NCI-H2029 treated with DMSO at 0.1 percent for 48 hours (cell line): ENCODE measurements around the gene NEDD4L.

ENCODE experiments used
- DNase-seq: peaks from one replicate; lab custom pipeline; 2025; lab: John Stamatoyannopoulos, UW

NEDD4L gene

DNA sequence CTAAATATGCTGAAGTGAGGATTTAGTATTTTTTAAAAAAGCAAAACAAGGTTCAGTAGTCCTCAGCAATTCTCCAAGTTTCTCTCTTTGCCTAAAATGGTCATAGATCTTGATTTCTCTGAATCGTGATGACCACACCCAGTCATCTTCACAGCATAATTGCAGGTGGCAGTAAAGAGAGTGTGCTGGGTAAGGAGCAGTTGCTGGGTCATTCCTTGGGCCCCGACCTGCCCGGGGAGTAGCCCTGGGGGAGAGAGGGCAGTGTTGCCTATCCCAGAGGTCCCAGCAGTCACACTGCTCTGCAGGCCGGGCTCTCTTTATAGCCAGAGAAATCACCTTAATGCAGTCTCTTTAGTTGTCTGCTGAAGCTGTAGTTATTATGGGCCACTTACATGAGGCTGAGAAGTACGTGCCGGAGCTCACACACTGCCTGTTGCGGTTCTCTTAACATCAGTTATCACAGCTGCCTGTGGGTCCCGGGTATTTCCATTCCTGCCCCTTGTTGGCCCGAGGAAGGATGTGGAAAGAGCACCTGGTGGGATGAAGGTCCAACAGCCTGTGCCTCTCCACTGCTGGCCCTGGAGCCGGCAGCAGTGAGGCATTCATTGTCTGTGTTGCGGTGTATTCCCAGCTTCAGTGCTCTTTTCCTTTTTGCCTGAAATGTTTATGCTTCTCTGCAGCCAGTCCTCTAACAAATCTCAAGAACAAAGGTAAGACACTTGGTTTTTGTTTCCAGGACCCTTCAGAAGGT lies 354.8 kb downstream of the NEDD4L start:
- no peak for DNase-seq

DNA sequence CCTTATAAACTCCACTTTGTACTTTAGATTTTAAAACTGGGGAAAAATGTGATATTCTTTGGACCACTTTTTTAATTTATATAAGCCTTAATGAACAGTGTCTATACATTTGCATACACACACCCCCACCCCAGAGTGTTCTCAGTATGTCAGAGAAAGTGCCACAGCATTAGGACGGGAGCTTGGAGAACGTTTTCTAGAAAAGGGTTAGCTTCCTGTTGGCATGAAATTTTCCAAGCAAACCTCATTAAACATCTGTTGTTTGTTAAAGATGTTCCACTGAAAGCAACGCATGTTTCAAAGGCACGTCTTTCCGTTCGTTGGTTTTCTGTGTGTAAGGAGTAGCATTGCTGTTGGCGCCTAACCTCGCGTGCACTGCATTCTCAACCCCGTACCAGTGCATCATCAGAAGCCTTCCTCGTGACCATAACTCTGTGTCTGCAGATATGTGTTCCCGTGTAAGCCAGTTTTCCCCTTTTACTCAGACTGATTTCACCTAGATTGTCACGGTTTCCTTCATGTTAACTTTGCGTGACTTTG lies 356.4 kb downstream of the NEDD4L start:
- no peak for DNase-seq

DNA sequence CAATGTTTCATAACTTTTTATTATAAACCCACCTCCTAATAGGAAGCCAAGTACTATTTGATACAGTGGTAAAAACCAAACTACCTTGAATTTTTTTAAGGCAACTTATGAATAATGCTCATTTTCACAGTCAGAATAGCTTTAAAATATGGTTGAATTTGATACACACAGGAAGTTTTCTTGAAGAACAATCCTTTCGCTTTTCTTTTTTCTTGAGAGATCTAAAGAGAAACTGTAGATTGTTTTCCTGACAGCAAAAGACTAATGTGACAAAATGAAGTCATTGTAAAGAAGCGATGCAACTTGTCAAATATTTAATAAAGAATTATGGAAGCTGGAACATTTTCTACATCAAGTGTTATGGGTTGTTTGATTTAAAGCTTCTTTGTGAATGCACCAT lies 357.2 kb downstream of the NEDD4L start:
- DNase-seq: no peak

DNA sequence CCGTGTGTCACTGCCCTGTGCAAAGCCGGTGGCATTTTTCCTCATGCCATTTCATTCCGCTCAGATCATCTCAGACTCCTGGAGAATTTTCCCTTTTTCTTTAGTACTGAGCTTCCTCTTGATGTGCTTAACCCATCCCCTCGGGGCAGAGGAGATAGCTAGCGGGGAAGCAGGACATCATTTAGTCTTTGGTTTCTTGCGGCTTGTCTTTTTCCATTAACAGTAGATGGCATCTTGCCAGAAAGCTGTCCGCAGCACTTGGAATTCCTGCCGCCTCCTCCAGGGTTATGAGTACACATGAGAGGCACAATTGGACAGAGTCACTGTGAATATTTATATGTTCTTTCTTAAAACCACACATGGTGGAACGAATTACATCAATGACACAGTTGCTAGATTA lies 358.2 kb downstream of the NEDD4L start:
- no peak for DNase-seq

DNA sequence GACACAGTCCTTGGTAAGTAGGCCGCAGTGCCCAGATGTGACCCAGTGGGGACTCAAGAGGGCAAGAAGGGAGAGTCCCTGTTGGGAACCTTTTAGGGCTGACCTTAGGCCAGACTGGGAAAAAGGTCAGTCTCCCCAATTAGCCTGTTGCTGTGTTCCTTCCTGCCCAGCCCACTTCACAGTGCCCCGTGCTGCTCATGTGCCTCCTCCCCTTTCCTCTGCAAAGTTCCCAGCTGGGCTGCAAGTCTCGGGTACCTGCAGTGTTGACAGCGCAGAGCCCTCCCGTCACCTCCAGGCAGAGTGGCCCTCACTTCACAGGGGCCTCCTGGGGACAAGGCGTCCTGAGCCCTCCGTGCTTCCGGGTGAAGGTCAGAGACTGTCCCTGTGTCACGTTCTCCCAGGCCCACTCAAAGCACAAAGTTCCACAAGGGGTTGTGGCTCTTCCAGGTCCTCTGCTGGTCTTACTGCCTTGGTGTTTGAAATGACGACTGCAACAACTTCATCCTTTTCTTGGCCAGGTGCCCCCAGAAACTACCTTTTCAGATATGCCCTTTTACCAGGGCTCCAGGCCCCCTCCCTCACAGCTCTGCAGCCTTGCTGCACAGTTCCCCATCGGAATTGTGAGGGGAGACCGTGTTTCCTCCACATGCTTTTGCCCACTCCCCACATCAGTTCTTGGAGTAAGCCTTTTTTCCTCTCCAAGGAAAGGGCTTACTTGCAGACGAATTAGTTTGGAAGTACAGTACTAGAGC lies 359.1 kb downstream of the NEDD4L start:
- DNase-seq: no peak

DNA sequence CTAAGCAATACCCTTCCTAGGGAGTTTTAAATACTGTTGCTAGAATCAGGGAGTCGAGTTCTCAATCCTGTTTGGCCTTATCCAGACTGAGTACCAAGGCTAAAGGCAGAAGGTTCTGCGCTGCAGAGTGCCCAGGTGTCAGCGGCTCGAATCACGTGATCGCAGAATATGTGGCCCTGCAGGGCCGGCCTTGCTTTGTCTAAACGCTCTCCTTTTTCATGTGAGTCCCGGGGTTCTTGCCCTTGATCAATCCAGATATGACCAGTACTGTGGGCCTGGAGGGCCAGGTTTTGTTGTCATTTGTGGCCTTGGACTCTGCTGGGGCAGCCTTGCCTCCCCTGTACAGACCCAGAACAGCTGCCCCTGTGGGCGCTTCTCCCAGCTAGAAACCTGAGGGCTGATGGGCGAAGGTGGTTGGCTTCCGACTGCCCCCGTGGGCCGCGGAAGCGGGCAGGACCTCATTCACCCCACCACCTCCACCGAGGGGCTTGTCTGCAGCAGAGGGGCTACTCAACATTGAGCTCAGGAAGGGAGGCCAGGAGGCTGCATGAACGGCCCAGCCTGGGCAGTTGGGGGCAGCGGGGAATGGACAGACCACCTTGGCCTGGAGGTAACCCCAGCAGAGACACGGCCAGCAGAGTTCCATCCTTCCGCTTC lies 359.9 kb downstream of the NEDD4L start:
- no peak for DNase-seq

DNA sequence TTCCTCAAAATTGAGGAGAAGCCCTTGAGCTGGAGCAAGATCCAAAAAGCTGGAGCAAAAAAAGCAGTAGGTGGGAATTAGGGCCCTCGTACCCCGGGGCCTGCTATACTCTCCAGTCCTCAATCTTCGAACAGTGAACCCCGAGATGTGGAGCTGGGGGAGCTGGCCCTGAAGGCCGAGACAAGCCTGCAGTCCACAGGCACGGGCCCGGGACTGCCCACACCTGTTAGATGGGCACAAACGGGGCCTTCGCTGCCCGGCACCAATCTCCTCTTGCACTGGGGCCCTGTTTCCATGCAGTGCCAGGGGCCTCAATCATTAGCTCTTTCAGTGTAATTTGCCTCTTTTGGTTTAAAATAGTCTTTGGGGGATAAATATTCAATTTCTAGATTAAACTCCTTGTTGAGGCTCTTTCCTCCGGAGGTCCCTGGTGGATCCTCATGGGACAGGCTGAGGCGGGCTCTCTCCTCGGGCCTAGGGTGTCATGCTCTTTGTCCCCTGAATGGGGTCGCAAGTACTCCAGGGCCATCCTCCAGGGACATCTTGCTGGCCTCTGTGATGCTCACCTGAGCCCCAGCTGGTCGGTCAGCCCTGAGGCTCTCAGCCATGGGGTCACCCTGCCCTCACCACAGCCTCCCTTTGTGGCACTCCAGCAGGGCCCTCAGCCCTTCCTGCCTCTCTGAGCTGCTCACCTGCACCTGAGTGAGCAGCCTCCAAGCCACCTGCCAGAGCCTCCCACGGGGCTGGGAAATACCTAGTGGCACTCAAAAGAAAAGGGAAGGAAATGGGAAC lies 361.3 kb downstream of the NEDD4L start:
- no peak for DNase-seq

DNA sequence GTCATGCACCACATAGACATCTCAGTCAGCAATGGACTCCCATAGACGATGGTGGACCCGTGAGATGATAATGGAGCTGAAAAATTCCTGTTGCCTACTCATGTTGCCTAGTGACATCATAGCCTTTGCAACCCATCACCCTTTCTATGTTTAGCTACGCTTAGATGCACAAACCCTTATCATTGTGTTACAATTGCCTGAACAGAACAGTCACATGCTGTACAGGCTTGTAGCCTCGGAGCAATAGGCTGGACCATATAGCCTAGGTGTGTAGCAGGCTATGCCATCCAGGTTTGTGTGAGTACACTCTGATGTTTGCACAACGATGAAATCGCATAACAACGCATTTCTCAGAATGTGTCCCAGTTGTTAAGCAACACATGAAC lies 363.2 kb downstream of the NEDD4L start:
- no peak for DNase-seq

DNA sequence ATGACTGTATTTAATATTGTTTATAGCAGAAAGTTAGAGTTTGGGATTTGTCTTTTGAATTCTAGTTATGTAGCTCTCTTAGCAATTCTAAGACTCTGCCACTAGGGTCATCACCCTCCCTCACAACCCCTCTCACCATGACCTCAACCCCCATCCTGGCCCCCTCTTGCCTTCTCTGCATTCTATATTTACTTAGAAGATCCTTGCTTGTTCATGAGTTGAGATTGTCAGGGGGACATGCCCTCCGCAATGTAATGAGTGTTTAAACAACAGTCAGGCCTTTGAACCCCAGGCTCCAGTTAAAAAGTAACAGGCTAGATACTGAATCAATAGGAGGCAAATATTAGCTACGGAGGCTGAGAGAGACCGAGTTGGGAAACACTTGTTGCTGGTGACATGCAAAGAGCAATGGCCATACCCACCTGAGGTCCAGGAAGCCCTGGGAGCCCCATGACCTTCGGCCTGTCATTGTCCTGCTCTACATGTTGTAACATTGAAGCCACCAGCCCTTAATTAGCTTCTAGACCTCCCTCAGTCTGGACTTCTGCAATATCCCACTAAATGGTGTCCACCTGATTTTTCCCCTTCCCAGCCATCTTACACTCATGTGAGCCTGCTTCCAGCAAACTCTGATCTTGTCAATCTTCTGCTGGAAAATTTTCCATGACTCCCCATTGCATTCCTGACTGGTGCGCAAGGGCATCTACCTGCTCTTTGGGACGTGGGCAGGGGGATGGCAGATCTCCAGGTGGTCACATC lies 363.8 kb downstream of the NEDD4L start:
- no peak for DNase-seq

DNA sequence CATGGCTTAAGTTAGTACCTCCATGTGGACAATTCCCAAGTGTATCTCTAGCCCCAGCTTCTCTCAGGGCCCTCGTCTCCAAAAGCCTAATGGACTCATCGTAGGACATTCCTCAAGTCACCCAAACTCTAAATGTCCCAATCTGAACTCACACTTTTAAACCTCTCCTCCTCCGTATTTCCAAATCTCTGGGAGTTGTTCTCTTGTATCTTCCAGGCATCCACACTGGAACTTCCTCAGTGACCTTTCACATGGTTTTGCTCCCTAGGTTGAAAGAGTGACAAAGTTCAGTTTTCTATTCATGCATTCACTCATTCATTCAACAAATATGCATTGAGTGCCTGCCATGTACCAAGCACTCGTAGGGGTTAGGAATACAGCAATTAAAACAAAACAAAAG lies 364.6 kb downstream of the NEDD4L start:
- DNase-seq: no peak

DNA sequence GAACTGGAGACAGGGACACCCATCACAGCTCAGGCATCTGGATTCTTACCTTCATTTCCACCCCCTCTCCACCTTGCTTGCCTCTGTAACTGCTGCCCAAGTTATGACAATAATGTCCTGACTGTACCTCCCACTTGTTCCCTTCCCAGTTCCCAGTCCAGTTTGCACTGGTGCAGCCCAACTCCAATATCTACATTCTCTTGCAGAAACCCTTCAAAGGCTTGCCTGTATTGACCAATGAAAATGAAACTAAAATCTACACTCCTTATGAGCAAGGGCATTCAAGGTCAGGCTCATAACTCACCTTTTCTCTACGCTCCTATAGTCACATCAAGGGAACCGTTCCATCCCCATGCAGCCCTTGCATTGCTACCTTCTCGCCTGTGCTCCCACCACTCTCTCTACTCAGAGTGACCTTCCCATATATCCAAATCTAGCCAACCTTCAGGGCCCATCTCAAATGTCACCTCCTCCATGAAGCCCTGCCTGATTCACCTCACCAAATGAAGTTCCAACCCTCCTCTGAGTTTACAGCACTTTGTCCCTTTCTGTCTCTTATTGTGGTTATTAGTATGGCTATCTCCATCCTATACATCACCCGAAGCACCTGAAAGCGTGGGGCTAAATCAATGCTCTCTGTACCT lies 365.9 kb downstream of the NEDD4L start:
- DNase-seq: no peak

DNA sequence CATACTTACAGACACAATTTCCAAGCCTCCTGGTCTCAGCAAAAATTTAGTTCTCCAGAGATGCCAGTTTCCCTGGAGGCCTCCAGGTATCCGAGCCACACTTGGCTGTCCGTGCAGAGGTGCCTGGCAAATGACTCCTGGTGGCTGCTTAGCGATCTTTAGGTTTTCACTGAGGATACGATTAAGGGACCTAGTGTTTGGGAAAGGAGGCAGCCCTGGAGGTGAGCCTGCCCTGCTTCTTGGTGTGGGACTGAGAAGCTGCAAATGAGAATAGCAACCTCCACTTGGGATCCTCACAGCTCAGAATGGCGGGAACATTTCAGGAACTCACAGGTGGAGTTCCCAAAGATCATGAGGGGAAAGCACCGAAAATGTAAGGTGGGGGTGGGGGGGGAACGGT lies 367.3 kb downstream of the NEDD4L start:
- DNase-seq: no peak

DNA sequence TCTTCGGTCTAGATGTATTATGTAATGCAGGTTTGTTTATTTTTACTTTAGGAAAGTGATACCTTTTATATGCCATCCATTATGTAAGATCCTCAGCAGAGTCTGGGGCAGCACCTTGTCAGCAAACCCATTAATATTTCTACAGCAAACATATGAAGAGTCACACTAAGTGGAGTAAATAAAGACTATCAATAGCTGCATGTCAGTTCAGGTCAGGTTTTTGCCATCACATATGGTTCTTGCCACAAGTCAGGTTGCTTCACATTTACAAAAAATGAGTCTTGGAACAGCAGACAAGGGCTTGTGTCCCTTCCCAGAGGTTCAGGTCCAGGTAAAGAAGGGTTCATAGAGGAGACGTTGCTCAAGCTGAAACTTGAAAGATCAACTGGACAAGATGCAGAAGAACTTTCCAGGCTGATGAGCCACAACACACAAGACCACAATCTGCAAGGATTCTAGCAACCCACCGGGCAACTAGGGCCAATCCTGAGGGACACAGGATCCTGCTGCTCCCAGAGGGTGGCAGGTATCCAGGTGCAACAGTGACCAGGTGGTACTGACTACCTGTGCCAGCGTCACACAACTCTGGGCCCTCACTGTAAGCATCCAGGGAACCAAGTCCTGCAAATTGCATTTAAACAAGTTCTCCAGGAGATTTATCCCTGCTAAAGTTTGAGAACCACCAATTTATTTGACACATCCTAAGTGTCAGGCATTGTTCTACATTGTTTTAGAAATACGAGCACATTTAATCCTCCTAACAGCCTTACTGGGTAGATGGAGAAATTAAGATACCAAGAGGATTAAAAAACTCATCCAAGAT lies 369.0 kb downstream of the NEDD4L start:
- DNase-seq: no peak

DNA sequence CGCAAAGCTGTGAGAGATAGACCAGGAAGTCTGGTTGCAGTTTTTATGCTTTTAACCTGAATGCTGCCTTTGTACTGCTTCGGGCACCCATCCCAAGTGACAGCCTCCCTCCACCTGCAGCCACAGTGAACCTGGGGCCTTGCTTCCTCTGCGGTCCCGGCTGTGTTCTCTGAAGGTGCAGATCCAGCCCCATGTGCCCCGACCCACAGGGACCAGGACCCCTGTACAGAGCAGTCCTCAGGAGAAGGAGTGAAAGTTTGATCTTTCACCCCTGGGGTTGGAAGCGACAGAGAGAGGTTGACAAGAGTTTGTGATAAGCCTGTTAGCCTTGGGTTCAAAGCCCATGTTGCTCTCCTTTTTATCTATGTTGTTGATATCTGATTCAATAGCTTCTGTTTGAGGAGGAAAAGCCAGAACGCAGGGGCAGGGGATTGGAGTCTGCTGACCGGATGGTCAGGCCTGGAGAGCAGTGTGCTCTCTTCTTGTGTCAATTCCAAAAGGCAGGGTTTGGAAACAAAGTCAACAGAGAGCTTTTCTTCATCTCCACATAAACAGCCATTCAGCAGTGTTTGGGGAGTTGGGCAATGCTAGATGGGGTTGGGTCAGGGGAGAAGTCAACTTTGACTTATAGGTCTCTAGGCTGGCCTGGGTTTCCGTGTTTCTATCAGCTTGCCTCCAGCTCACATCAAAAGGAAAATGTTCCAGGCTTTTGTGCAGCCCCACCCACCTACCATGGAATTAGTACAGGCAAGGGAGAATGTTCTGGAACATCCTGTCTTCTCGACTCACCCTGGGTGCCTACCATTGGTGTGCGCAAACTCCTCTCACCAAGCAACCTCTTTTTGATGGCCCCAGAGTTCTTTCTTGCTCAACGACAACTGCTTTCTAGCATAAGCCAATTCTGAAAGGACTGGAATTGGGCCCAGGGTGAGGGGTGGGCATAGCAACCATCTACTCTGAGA lies 369.9 kb downstream of the NEDD4L start:
- DNase-seq: no peak

DNA sequence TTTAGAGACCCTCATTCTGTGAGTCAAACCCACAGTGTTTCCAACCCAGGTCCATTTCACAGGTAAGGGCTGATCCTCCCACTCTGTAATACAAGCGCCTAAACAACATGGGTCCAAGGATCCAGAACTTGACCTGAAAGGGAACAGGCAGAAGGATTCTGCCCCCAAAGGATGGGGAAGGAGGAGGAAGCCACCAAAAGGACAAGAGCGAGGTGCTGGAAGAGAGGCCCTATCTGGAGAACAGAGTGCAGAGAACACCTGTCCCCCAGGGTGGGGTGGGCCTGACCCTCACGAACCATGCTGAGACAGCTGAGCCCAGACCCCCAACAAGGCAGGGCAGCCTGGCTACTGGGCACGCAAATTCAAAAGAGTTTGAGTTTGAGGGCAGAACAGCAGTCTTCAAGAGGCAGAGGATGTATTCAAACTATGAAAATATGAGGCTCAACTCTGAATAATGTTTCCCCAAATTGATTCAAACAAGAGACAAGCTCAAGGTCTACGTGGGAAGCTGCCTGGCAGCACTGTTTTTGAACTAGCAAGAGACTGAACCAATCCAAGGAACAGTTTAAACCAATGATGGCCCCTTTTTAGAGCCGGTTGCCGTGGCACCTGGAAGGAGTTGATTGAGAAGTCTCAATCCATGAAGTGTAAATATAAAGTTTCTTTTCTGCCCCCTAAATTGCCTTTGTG lies 372.1 kb downstream of the NEDD4L start:
- DNase-seq: no peak

DNA sequence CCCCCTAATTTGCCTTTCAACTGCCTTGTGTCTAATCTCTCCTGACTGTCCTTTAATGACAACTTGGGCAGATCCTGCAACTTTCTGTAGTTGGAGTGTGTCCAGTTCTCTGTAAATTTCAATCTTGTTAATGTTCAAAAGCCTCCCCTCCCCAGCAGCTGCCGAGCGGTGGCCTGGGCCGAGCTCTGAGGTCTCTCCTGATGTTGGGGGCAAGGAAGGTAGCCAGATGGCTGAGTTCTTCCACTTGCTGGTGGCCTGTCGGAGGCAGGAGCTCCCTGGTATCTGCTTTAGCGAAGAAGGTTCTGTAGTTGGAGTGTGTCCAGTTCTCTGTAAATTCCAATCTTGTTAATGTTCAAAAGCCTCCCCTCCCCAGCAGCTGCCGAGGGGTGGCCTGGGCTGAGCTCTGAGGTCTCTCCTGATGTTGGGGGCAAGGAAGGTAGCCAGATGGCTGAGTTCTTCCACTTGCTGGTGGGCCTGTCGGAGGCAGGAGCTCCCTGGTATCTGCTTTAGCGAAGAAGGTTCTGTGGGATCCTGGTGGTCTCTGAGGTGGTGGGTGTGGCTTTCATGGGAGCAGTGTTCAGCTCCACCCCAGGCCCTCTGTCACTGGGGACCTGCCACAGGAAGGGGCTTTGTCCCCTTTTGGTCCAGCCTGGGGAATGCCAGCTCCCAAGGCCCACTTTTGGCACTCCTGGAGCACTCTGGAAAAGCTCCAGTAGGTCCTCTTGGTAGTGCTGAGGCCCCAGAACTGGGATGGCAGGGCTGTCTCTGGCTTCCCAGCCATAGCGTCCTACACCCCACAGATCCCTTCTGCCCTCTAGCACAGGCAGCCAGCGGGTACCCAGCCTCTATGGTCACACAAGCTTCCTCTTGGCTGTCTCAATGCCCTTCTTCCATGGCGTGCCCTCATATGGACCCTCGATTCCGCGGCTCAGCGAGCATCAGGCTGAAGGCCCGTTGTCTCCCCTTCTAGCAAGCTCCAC lies 373.0 kb downstream of the NEDD4L start:
- DNase-seq: no peak

DNA sequence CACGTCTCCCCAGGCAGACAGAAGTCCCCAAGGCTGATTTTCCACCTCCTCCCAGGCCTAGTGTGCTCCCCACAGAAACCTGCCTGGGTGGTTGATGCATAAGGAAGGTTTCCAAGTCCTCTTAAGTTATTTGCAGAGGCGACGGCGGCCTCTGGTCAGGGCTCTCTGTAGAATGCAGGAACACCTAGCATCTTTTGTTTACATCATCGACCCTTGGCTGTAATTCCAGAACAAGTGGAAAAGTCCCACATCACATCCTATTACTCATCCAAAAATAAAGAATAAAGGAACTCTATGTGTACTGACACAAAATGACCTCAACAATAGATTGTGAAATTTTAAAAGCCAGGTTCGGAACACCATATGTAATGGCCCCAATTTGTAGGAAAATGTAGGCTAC lies 373.7 kb downstream of the NEDD4L start:
- DNase-seq: no peak
